HCT116 (cell line): ENCODE measurements around the gene MTREX. TPM values are rescaled to one million over a fixed set of nuclear protein-coding genes. Genes with fewer than 3 reads are reported as not detected.

Experiments
- ATAC-seq: fragments of 200-7000 bp; cut with Tn5 transposase; 2 replicates; pipeline ENCODE4 v1.9.1; 2020; ENCODE audit warnings: mild to moderate bottlenecking, moderate library complexity
- BruUV-seq: library from RNA; stranded (reverse); fragments of 400-500 nt; replicated peaks from 2 replicates; lab custom pipeline; 2021; lab: Mats Ljungman, UMichigan
- CTCF ChIA-PET: fragments of 300-600 bp; sonication (Branson Sonifier 250); formaldehyde crosslinking; loops from one replicate; lab custom pipeline; 2021; ENCODE audit warnings: antibody characterized with exemption; lab: Charles Lee
- POLR2A ChIA-PET: fragments of 300-600, 350-600 bp; sonication (Branson Sonifier 250); formaldehyde crosslinking; loops from one replicate; lab custom pipeline; 2021; ENCODE audit warnings: antibody characterized with exemption; lab: Charles Lee
- RAD21 ChIA-PET, 2 experiments: fragments of 300-600 bp; sonication (Branson Sonifier 250); formaldehyde crosslinking; loops; one replicate each; lab custom pipeline; 2023; ENCODE audit warnings: low total read pairs in 2 of 2; ENCODE audit not compliant: uncharacterized antibody in 2 of 2, unreplicated experiment in 2 of 2, low non-redundant PET in 1 of 2; lab: Charles Lee
- DNase-seq: peaks from one replicate; pipeline ENCODE4 v3.0.0-alpha.2; 2010; ENCODE audit warnings: low read depth, low spot score
- H2AFZ ChIP-seq: fragments of 200-600 bp; shearing (Covaris generic), sonication (generic); 2 replicates; pipeline ENCODE4 v1.6.1; 2017; ENCODE audit warnings: low read depth, mixed run types, mixed read lengths, antibody characterized with exemption, low read length; ENCODE audit not compliant: poor library complexity, severe bottlenecking
- H3K27ac ChIP-seq: 2 replicates; pipeline ENCODE4 v1.5.1; 2012; ENCODE audit warnings: low read depth, low read length
- H3K27me3 ChIP-seq: fragments of 200-600 bp; sonication (generic); 2 replicates; pipeline ENCODE4 v1.6.1; 2016; ENCODE audit warnings: mixed run types, low read length, mixed read lengths; ENCODE audit not compliant: insufficient read depth
- H3K36me3 ChIP-seq, 2 experiments: fragments of 200-500 bp in 1 of 2; fragments of 200-600 bp in 1 of 2; sonication (Bioruptor generic) in 1 of 2; sonication (generic) in 1 of 2; 2 replicates each; pipeline versions ENCODE4 v1.5.1 to v1.6.1; 2014 to 2016; ENCODE audit warnings: low read length in 2 of 2, inconsistent platforms in 1 of 2, mixed read lengths in 1 of 2, mixed run types in 1 of 2; ENCODE audit not compliant: insufficient read depth in 2 of 2, control insufficient read depth in 1 of 2
- H3K4me1 ChIP-seq, 2 experiments: fragments of 200-600 bp in 1 of 2; sonication (generic) in 1 of 2; 2 replicates each; pipeline versions ENCODE4 v1.5.1 to v1.6.1; 2012 to 2017; ENCODE audit warnings: low read length in 2 of 2, inconsistent platforms in 1 of 2, mild to moderate bottlenecking in 1 of 2, mixed read lengths in 1 of 2, mixed run types in 1 of 2, moderate library complexity in 1 of 2; ENCODE audit not compliant: insufficient read depth in 2 of 2, control insufficient read depth in 1 of 2
- H3K4me2 ChIP-seq: fragments of 200-600 bp; sonication (generic); 2 replicates; pipeline ENCODE4 v1.6.1; 2017; ENCODE audit warnings: mixed run types, low read length, mixed read lengths
- H3K4me3 ChIP-seq, 2 experiments: fragments of 200-600 bp in 1 of 2; sonication (generic) in 1 of 2; replicated peaks in 1 of 2; 2 replicates each; pipeline ENCODE4 v1.5.1; 2011 to 2016; ENCODE audit warnings: low read length in 2 of 2, control low read depth in 1 of 2, low read depth in 1 of 2, mild to moderate bottlenecking in 1 of 2, mixed read lengths in 1 of 2, mixed run types in 1 of 2
- H3K79me2 ChIP-seq: fragments of 200-600 bp; sonication (generic); 2 replicates; pipeline ENCODE4 v1.6.1; 2017; ENCODE audit warnings: mild to moderate bottlenecking, mixed run types, low read length, moderate library complexity, mixed read lengths; ENCODE audit not compliant: insufficient read depth
- H3K9ac ChIP-seq: fragments of 200-600 bp; sonication (generic); 2 replicates; pipeline ENCODE4 v1.6.1; 2016; ENCODE audit warnings: low read length, mixed read lengths
- H3K9me2 ChIP-seq: fragments of 200-600 bp; sonication (generic), shearing (Covaris generic); 2 replicates; pipeline ENCODE4 v1.6.1; 2017; ENCODE audit warnings: mixed run types, mild to moderate bottlenecking, moderate library complexity; ENCODE audit not compliant: insufficient read depth
- H3K9me3 ChIP-seq, 2 experiments: fragments of 200-500 bp in 1 of 2; fragments of 200-600 bp in 1 of 2; sonication (Bioruptor generic) in 1 of 2; sonication (generic) in 1 of 2; 2 replicates each; pipeline ENCODE4 v1.6.1; 2014 to 2017; ENCODE audit warnings: low read length in 2 of 2, mixed read lengths in 2 of 2, inconsistent platforms in 1 of 2, low read depth in 1 of 2, mild to moderate bottlenecking in 1 of 2, mixed run types in 1 of 2, moderate library complexity in 1 of 2; ENCODE audit not compliant: control insufficient read depth in 1 of 2, insufficient read depth in 1 of 2
- H4K20me1 ChIP-seq: fragments of 200-600 bp; sonication (generic), shearing (Covaris generic); 2 replicates; pipeline ENCODE4 v1.6.1; 2017; ENCODE audit warnings: mixed run types, mild to moderate bottlenecking, moderate library complexity; ENCODE audit not compliant: insufficient read depth
- ATF3 ChIP-seq: IDR thresholded peaks from 2 replicates; pipeline ENCODE4 v1.6.1; 2012
- CTCF ChIP-seq, 3 experiments: fragments of 200-600 bp in 1 of 3; sonication (generic) in 1 of 3; IDR thresholded peaks in 2 of 3; conservative IDR thresholded peaks in 1 of 3; 2 replicates each; pipeline ENCODE4 v1.5.1; 2012 to 2017; ENCODE audit warnings: low read depth in 2 of 3, low read length in 2 of 3, antibody characterized with exemption in 1 of 3, borderline replicate concordance in 1 of 3, control low read depth in 1 of 3, mild to moderate bottlenecking in 1 of 3, mixed read lengths in 1 of 3, mixed run types in 1 of 3, moderate library complexity in 1 of 3; ENCODE audit not compliant: insufficient read depth in 1 of 3
- EGR1 ChIP-seq: IDR thresholded peaks from 2 replicates; pipeline ENCODE4 v1.6.1; 2012; ENCODE audit warnings: low read depth
- ELF1 ChIP-seq: IDR thresholded peaks from 2 replicates; pipeline ENCODE4 v1.6.1; 2012; ENCODE audit warnings: low read depth, borderline replicate concordance
- EZH2 ChIP-seq: fragments of 200-600 bp; sonication (generic); IDR thresholded peaks from 2 replicates; pipeline ENCODE4 v1.6.1; 2017; ENCODE audit warnings: antibody characterized with exemption, mixed run types
- EZH2phosphoT487 ChIP-seq: fragments of 200-600 bp; IDR thresholded peaks from 2 replicates; pipeline ENCODE4 v1.6.1; 2018; ENCODE audit warnings: antibody characterized with exemption, borderline replicate concordance
- JUND ChIP-seq: IDR thresholded peaks from 2 replicates; pipeline ENCODE4 v1.6.1; 2012
- POLR2A ChIP-seq: IDR thresholded peaks from 2 replicates; pipeline ENCODE4 v1.7.0; 2011; ENCODE audit warnings: borderline replicate concordance; ENCODE audit not compliant: insufficient read depth, insufficient read length; ENCODE audit errors: extremely low read depth
- POLR2AphosphoS5 ChIP-seq: IDR thresholded peaks from 2 replicates; pipeline ENCODE4 v1.6.1; 2011; ENCODE audit warnings: mild to moderate bottlenecking, low read depth, low read length, moderate library complexity
- RAD21 ChIP-seq: IDR thresholded peaks from 2 replicates; pipeline ENCODE4 v1.6.1; 2012; ENCODE audit warnings: low read depth, mild to moderate bottlenecking
- REST ChIP-seq: IDR thresholded peaks from 2 replicates; pipeline ENCODE4 v1.6.1; 2012; ENCODE audit warnings: low read depth
- SIN3A ChIP-seq: IDR thresholded peaks from 2 replicates; pipeline ENCODE4 v1.6.1; 2012; ENCODE audit warnings: low read depth
- SP1 ChIP-seq: IDR thresholded peaks from 2 replicates; pipeline ENCODE4 v1.6.1; 2012; ENCODE audit warnings: low read depth
- YY1 ChIP-seq: IDR thresholded peaks from 2 replicates; pipeline ENCODE4 v1.6.1; 2011; ENCODE audit warnings: low read length, low read depth, moderate library complexity, mild to moderate bottlenecking; ENCODE audit not compliant: insufficient replicate concordance; ENCODE audit errors: extremely low read depth
- ZFX ChIP-seq: fragments of 450-650 bp; IDR thresholded peaks from 2 replicates; pipeline ENCODE4 v1.6.1; 2017
- ZNF274 ChIP-seq: fragments of 200-500 bp; sonication (Bioruptor generic); IDR thresholded peaks from 2 replicates; pipeline ENCODE4 v1.6.1; 2014; ENCODE audit warnings: mild to moderate bottlenecking, low read depth, low read length, inconsistent platforms
- intact Hi-C: fragments of 100-400 bp; cut with micrococcal nuclease; formaldehyde crosslinking; loops from 2 replicates; pipeline ENCODE4 v1.10.0; 2022
- total RNA-seq: library from RNA; stranded (reverse); gene quantifications from one replicate; pipeline ENCODE4 v1.2.1, GENCODE V29; 2021; ENCODE audit not compliant: unreplicated experiment
- TF ChIP-seq, protein P1 (sequence below): IDR thresholded peaks from 2 replicates; pipeline ENCODE4 v1.6.1; 2012
- TF ChIP-seq, protein P2 (sequence below): IDR thresholded peaks from 2 replicates; pipeline ENCODE4 v1.6.1; 2011; ENCODE audit warnings: mild to moderate bottlenecking, low read length, moderate library complexity; ENCODE audit not compliant: insufficient replicate concordance; ENCODE audit errors: extremely low read depth

Gene MTREX
- total RNA-seq, 1 experiment from 2014 or later = 101 TPM

DNA sequence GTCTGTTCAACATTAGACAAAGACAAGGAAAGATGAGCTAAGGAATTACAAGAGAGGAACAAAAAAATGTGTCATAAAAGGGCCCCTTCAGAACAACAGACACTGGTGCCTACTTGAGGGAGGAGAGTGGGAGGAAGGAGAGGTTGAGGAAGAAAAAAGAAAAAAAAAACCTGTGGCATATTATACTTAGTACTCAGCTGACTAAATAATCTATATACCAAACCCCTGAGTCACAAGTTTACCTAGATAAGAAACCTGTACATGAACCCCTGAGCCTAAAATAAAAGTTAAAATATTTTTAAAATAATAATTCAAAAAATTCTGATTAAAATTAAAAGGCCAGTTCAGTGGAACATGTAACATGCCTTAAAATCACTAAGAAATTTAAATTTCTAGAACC is 107.3 kb downstream of the MTREX start:
- no peak overlapping the region for H3K4me2 ChIP-seq
- POLR2A ChIA-PET = no interaction called here
- H3K4me3 ChIP-seq = no peak overlapping the region
- no peak for TF ChIP-seq ATF3
- no peak for TF ChIP-seq CTCF (IDR thresholded peaks at IDR 0.05 in 2 of 3, conservative IDR thresholded peaks at IDR 0.05 in 1 of 3; ENCODE audit: borderline replicate concordance in 1 of 3, insufficient read depth in 1 of 3, low read depth in 2 of 3, low read length in 2 of 3)
- TF ChIP-seq ELF1 = no peak
- TF ChIP-seq, protein P1, sequence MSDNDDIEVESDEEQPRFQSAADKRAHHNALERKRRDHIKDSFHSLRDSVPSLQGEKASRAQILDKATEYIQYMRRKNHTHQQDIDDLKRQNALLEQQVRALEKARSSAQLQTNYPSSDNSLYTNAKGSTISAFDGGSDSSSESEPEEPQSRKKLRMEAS = no peak
- TF ChIP-seq ZNF274 = no peak
- TF ChIP-seq EZH2phosphoT487 = no peak
- no peak for TF ChIP-seq JUND
- TF ChIP-seq, protein P2, sequence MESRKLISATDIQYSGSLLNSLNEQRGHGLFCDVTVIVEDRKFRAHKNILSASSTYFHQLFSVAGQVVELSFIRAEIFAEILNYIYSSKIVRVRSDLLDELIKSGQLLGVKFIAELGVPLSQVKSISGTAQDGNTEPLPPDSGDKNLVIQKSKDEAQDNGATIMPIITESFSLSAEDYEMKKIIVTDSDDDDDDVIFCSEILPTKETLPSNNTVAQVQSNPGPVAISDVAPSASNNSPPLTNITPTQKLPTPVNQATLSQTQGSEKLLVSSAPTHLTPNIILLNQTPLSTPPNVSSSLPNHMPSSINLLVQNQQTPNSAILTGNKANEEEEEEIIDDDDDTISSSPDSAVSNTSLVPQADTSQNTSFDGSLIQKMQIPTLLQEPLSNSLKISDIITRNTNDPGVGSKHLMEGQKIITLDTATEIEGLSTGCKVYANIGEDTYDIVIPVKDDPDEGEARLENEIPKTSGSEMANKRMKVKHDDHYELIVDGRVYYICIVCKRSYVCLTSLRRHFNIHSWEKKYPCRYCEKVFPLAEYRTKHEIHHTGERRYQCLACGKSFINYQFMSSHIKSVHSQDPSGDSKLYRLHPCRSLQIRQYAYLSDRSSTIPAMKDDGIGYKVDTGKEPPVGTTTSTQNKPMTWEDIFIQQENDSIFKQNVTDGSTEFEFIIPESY = no peak
- no peak for TF ChIP-seq RAD21
- no peak for TF ChIP-seq YY1
- no peak for TF ChIP-seq ZFX
- TF ChIP-seq SIN3A = no peak
- no peak for TF ChIP-seq EZH2
- no peak for TF ChIP-seq POLR2AphosphoS5
- no peak for TF ChIP-seq POLR2A
- no peak for TF ChIP-seq REST
- no peak for TF ChIP-seq EGR1
- no peak for TF ChIP-seq SP1
- no peak overlapping the region for H3K9ac ChIP-seq
- no peaks in the 10 kb centered on the region for H3K27me3 ChIP-seq
- RAD21 ChIA-PET = no interaction called here
- CTCF ChIA-PET = no interaction called here
- no peaks in the 10 kb centered on the region for H3K4me1 ChIP-seq
- H3K27ac ChIP-seq = no peak overlapping the region
- no TSS peak for BruUV-seq
- DNase-seq = no peak
- H4K20me1 ChIP-seq = peaks cover 5% of the 10 kb centered on the region; the same call in 1 of the 2 replicates
- H3K79me2 ChIP-seq = no peaks in the 10 kb centered on the region; the same call in 1 of the 2 replicates
- H2AFZ ChIP-seq = no peak overlapping the region
- no peak for ATAC-seq
- no peaks in the 10 kb centered on the region for H3K9me3 ChIP-seq
- H3K36me3 ChIP-seq = peaks cover 7 to 20% of the 10 kb centered on the region in 2 experiments; a peak in 3 of 4 replicates
- H3K9me2 ChIP-seq = no peaks in the 10 kb centered on the region
- intact Hi-C loops = no loop called here
